HG03460 (cell line): ENCODE data around the gene MARVELD1.
"Not testable (repeated sequence)": the region's sequence is repeated elsewhere in the genome, so short reads cannot be mapped to it uniquely, and the experiment has no call there.

Experiments used
- ATAC-seq: cut with Tn5 transposase; IDR thresholded peaks from one replicate; pipeline ENCODE4 v1.9.1; 2021; ENCODE audit not compliant: unreplicated experiment

MARVELD1 gene

GRCh38 chr10:97713339-97713825 is at the start of gene MARVELD1:
Gene MARVELD1, plus strand, starts transcription at chr10:97713730. Its CDS starts 147 bp downstream, at chr10:97713877.
- ATAC-seq, result no peak

GRCh38 chr10:97664282-97664850 is 49.2 kb upstream of the MARVELD1 start:
- ATAC-seq, result no peak

GRCh38 chr10:97666992-97667391 is 46.5 kb upstream of the MARVELD1 start:
- no peak for ATAC-seq

- ATAC-seq, result no peak
Observed at GRCh38 chr10:97667463-97667862, 46.1 kb upstream of the MARVELD1 start.

- no peak for ATAC-seq
Observed at GRCh38 chr10:97669571-97669970, 44.0 kb upstream of the MARVELD1 start.

GRCh38 chr10:97673736-97674525 is 39.6 kb upstream of the MARVELD1 start:
- no peak for ATAC-seq

- no peak for ATAC-seq
Observed at GRCh38 chr10:97675222-97675621, 38.3 kb upstream of the MARVELD1 start.

GRCh38 chr10:97676770-97677581 is 36.6 kb upstream of the MARVELD1 start:
- peak; percentile 75 for ATAC-seq

- ATAC-seq, result no peak
Observed at GRCh38 chr10:97679594-97679993, 33.9 kb upstream of the MARVELD1 start.

GRCh38 chr10:97682042-97682441 is 31.5 kb upstream of the MARVELD1 start:
- ATAC-seq, result no peak

GRCh38 chr10:97683556-97684367 is 29.8 kb upstream of the MARVELD1 start:
- ATAC-seq, result no peak

- ATAC-seq, result not testable (repeated sequence)
Observed at GRCh38 chr10:97684368-97684713, 29.2 kb upstream of the MARVELD1 start.

- no peak for ATAC-seq
Observed at GRCh38 chr10:97684866-97685394, 28.6 kb upstream of the MARVELD1 start.

GRCh38 chr10:97685395-97685958 is 28.1 kb upstream of the MARVELD1 start:
- ATAC-seq, result no peak

- ATAC-seq, result peak; percentile 16
Observed at GRCh38 chr10:97686301-97686961, 27.1 kb upstream of the MARVELD1 start.

- peak; percentile 87 for ATAC-seq
Observed at GRCh38 chr10:97686962-97687784, 26.4 kb upstream of the MARVELD1 start, which contains the start of gene AVPI1. Gene AVPI1, minus strand, starts transcription at chr10:97687241. Its CDS starts 7,336 bp downstream, at chr10:97679905.

GRCh38 chr10:97687785-97688781 is 25.4 kb upstream of the MARVELD1 start:
- no peak for ATAC-seq
